A549 treated with CpdA at 1 μM for 4 hours (cell line): ENCODE measurements around the gene FBXO11. TPM values are rescaled to one million over a fixed set of nuclear protein-coding genes. Genes with fewer than 3 reads are reported as not detected.

ENCODE experiments used
- total RNA-seq: library from RNA; stranded (reverse); fragments of 200-300 nt; extraction: Qiagen RNA extraction; gene quantifications from 5 replicates; pipeline ENCODE4 v1.2.3, GENCODE V29; 2022; ENCODE audit warnings: low read depth

FBXO11 gene
- 33.4 to 52.6 TPM (median 38.1 TPM) in 5 replicates for total RNA-seq

DNA sequence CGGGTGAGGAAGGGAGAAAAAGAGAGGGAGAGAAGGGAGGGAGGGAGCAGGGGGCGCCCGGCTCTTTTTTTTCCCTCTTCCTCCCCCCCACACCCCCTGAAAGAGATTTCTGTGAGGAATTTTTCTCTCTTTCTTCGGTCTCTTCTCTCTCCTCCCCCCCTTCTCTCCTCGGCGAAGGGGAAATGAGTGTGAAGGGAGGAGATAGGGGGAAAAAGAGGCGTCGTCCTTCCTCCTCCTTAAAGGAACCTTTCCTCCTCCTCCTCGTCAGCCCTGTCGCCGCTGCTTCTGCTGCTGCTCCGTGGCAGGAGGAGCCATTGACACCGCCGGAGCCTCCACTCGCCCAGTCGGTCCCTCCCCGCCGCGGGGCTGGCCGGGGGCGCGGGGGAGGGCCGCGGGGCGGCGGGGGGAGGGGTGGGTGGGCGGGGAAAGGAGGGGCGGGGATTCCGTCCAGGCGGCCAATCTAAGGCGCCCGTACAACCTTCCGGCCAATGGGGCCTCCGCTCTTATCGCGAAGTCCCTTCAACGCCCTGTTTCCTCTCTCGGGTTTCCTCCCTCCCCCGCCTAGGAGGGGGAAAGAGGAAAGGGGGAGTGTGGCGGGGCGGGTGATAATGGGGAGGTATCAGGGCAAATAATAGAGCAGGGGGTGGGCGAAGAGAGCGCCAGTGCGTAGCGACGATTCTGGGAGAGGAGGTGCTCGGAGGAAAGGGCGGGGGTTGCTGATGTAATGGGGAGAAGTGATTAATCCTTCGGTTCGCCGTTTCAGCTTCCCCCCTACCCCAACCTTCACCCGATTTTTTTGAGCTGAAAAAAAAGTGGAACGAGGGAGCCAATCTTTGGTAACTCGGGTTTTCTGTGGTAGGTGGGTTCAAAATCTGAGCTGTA lies at the start of gene FBXO11:
TSS of gene FBXO11 (minus strand) at position 342 of the 882 bp plus-strand sequence. CDS start 778 bp downstream, outside the sequence.

DNA sequence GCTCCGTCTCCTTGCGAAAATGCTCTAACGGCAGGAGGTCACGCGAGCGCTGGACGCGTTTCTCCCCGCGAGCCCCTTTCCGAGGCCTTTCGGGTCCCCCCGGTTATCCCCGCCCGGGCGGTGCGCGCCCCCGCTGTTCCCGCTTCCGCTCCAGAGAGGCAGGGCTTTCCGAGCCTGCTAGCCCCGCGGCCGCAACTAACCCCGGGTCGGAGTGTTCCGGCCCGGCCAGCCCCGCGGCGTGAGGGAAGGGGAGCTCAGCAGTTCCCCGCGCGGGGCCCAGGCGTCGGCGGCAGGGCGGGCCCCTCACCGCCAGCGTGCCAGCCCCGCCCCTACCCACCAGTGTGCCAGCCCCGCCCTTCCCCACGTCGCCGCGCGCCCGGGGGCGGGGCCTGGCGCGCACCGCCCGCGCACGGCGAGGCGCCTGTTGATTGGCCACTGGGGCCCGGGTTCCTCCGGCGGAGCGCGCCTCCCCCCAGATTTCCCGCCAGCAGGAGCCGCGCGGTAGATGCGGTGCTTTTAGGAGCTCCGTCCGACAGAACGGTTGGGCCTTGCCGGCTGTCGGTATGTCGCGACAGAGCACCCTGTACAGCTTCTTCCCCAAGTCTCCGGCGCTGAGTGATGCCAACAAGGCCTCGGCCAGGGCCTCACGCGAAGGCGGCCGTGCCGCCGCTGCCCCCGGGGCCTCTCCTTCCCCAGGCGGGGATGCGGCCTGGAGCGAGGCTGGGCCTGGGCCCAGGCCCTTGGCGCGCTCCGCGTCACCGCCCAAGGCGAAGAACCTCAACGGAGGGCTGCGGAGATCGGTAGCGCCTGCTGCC lies 123.4 kb downstream of the FBXO11 start, which contains the start of gene MSH6:
TSS of gene MSH6 (plus strand) at position 475 of the 815 bp plus-strand sequence. CDS start at position 564, 89 bp downstream.

Other genes with a start within 250 kb of the FBXO11 start
- gene MSH6, start 123.4 kb downstream of the FBXO11 start, total RNA-seq = 73.7 to 120 TPM (median 91.2 TPM) in 5 replicates